SK-N-SH treated with all-trans-retinoic acid at 6 μM for 48 hours (cell line): ENCODE measurements around the gene FOXP4.

ENCODE experiments used
- ATAC-seq: fragments of 200-7000 bp; cut with Tn5 transposase; 3 replicates; pipeline ENCODE4 v1.9.1; 2020; ENCODE audit warnings: mild to moderate bottlenecking, moderate library complexity
- ARNTL ChIP-seq: fragments of 450-650 bp; formaldehyde crosslinking; IDR thresholded peaks from 2 replicates; pipeline ENCODE4 v1.5.0; 2020; ENCODE audit warnings: low read depth, mild to moderate bottlenecking, moderate library complexity, borderline replicate concordance
- BACH2 ChIP-seq: fragments of 250-450 bp; sonication (Bioruptor Pico); IDR thresholded peaks from 2 replicates; pipeline ENCODE4 v1.9.0; 2021; ENCODE audit warnings: mild to moderate bottlenecking, borderline replicate concordance
- CREB5 ChIP-seq: fragments of 250-450 bp; sonication (Bioruptor Pico); IDR thresholded peaks from 2 replicates; pipeline ENCODE4 v1.5.1; 2020; ENCODE audit warnings: low read depth, mild to moderate bottlenecking, moderate library complexity
- CSDC2 ChIP-seq: fragments of 250-450 bp; sonication (Bioruptor Pico); IDR thresholded peaks from 2 replicates; pipeline ENCODE4 v1.5.0; 2020; ENCODE audit warnings: mild to moderate bottlenecking, moderate library complexity
- CSRNP3 ChIP-seq: fragments of 250-450 bp; sonication (Bioruptor Pico); IDR thresholded peaks from 2 replicates; pipeline ENCODE4 v1.5.1; 2021; ENCODE audit warnings: mild to moderate bottlenecking, moderate library complexity
- ESRRG ChIP-seq: fragments of 250-450 bp; sonication (Bioruptor Pico); IDR thresholded peaks from 2 replicates; pipeline ENCODE4 v1.6.1; 2021; ENCODE audit warnings: mild to moderate bottlenecking
- GLIS3 ChIP-seq: fragments of 250-450 bp; sonication (Bioruptor Pico); IDR thresholded peaks from 2 replicates; pipeline ENCODE4 v1.5.0; 2020; ENCODE audit warnings: mild to moderate bottlenecking, moderate library complexity
- ISL1 ChIP-seq: fragments of 250-450 bp; sonication (Bioruptor Pico); IDR thresholded peaks from 2 replicates; pipeline ENCODE4 v2.1.2; 2022; ENCODE audit warnings: mild to moderate bottlenecking, moderate library complexity
- OSR1 ChIP-seq: fragments of 250-450 bp; sonication (Bioruptor Pico); IDR thresholded peaks from 2 replicates; pipeline ENCODE4 v1.8.0; 2022; ENCODE audit warnings: moderate library complexity, mild to moderate bottlenecking, inconsistent platforms
- PATZ1 ChIP-seq: fragments of 250-450 bp; sonication (Bioruptor Pico); IDR thresholded peaks from 2 replicates; pipeline ENCODE4 v1.8.0; 2020; ENCODE audit warnings: mild to moderate bottlenecking, moderate library complexity, borderline replicate concordance
- POU6F1 ChIP-seq: fragments of 250-450 bp; sonication (Bioruptor Pico); IDR thresholded peaks from 2 replicates; pipeline ENCODE4 v1.8.0; 2021; ENCODE audit warnings: low read depth, mild to moderate bottlenecking, moderate library complexity, borderline replicate concordance
- PPARA ChIP-seq: fragments of 250-450 bp; sonication (Bioruptor Pico); IDR thresholded peaks from 2 replicates; pipeline ENCODE4 v1.5.0; 2020; ENCODE audit warnings: mild to moderate bottlenecking, borderline replicate concordance
- RARB ChIP-seq: fragments of 250-450 bp; sonication (Bioruptor Pico); IDR thresholded peaks from 2 replicates; pipeline ENCODE4 v1.8.0; 2021; ENCODE audit warnings: mild to moderate bottlenecking, moderate library complexity
- SNAI2 ChIP-seq: fragments of 250-450 bp; sonication (Bioruptor Pico); IDR thresholded peaks from 2 replicates; pipeline ENCODE4 v1.5.0; 2020; ENCODE audit warnings: mild to moderate bottlenecking, moderate library complexity
- TCF4 ChIP-seq: fragments of 250-450 bp; sonication (Bioruptor Pico); IDR thresholded peaks from 2 replicates; pipeline ENCODE4 v1.8.0; 2021; ENCODE audit warnings: mild to moderate bottlenecking, moderate library complexity, borderline replicate concordance
- TOX ChIP-seq: fragments of 250-450 bp; sonication (Bioruptor Pico); IDR thresholded peaks from 2 replicates; pipeline ENCODE4 v1.8.0; 2021; ENCODE audit warnings: mild to moderate bottlenecking, moderate library complexity, borderline replicate concordance
- ZC3H10 ChIP-seq: fragments of 250-450 bp; sonication (Bioruptor Pico); IDR thresholded peaks from 2 replicates; pipeline ENCODE4 v1.5.1; 2021; ENCODE audit warnings: mild to moderate bottlenecking, moderate library complexity
- ZFP3 ChIP-seq: fragments of 250-450 bp; sonication (Bioruptor Pico); IDR thresholded peaks from 2 replicates; pipeline ENCODE4 v1.5.0; 2020; ENCODE audit warnings: mild to moderate bottlenecking, moderate library complexity
- ZFP30 ChIP-seq: fragments of 450-650 bp; formaldehyde crosslinking; IDR thresholded peaks from 2 replicates; pipeline ENCODE4 v1.5.0; 2022; ENCODE audit warnings: mild to moderate bottlenecking, moderate library complexity
- ZNF565 ChIP-seq: fragments of 450-650 bp; formaldehyde crosslinking; conservative IDR thresholded peaks from 2 replicates; pipeline ENCODE4 v1.5.0; 2020; ENCODE audit warnings: low read depth, mild to moderate bottlenecking, moderate library complexity
- ZNF70 ChIP-seq: fragments of 450-650 bp; formaldehyde crosslinking; IDR thresholded peaks from 2 replicates; pipeline ENCODE4 v1.5.0; 2020; ENCODE audit warnings: mild to moderate bottlenecking, moderate library complexity
- ZNF8 ChIP-seq: fragments of 450-650 bp; formaldehyde crosslinking; IDR thresholded peaks from 2 replicates; pipeline ENCODE4 v1.5.0; 2020; ENCODE audit warnings: mild to moderate bottlenecking, moderate library complexity
- TF ChIP-seq, protein P1 (sequence below): fragments of 250-450 bp; sonication (Bioruptor Pico); IDR thresholded peaks from 2 replicates; pipeline ENCODE4 v1.5.0; 2020; ENCODE audit warnings: mild to moderate bottlenecking, moderate library complexity

FOXP4 gene

DNA sequence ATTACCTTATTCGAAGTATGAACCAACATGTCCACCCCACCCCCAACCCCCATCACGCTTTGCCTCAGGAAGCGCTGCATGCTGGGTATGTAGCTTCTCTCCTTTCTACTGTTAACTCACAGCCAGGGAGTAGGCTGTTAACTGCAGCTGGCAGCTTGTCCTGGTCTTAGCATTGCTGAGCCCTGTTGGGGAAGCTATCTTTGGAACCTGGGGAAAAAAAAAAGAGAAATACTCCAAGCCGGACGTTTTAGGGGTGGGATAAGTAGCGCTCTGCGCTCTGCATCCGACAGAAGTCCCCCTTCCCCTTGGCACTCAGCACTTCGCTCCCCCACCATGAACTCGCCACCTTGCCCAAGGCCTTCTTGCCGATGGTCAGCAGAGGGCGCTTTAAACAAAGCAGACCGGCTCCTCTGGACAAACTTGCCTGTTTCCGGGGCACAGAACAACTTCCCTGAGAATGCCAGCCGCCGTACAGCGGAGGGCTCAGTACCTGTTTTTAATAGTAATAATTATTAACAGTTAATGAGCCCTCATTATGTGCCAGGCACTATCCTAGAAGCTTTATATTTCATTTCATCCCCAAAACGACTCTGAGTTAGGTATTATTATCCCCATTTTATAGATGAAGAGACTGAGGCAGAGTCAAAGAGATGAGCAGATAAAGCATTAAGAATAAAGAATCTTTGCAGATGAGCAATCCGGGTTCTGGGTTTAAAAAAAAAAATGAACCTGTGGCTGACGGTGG lies 56.9 kb downstream of the FOXP4 start:
- ATAC-seq, result peak; percentile 92
- TF ChIP-seq GLIS3 (CRISPR knock-in tag) (no peak), ZNF70 (CRISPR knock-in tag) (no peak), RARB (no peak), ZFP3 (CRISPR knock-in tag) (no peak), SNAI2 (CRISPR knock-in tag) (no peak), ARNTL (no peak), CSRNP3 (CRISPR knock-in tag) (no peak), CSDC2 (no peak), ESRRG (no peak)
- TF ChIP-seq, all 23 proteins: peak for 0

DNA sequence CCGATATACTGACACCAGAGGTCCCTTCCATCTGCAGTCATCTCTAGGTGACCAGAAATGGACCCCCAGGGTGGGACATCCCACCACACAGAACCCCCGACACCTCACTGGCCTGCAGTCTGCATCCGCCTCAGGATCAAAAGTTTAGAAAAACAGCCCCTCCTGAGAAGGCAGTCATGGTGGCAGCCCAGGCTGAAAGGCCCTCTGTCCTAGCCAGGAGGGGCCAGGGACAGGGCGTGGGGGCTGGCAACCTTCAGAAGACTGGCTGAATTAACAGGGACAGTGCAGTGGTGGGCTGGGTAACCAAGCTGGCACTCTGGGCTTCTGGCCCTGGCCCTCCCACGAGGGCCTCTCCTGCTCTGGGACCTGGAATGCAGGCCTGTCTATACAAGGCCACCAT lies 57.8 kb downstream of the FOXP4 start:
- no peak for TF ChIP-seq ZFP30 (CRISPR knock-in tag)
- no peak for TF ChIP-seq POU6F1 (CRISPR knock-in tag)
- TF ChIP-seq SNAI2 (CRISPR knock-in tag), result no peak
- no peak for TF ChIP-seq RARB
- no peak for TF ChIP-seq PATZ1 (CRISPR knock-in tag)
- TF ChIP-seq TCF4 (CRISPR knock-in tag), result no peak
- no peak for ATAC-seq

DNA sequence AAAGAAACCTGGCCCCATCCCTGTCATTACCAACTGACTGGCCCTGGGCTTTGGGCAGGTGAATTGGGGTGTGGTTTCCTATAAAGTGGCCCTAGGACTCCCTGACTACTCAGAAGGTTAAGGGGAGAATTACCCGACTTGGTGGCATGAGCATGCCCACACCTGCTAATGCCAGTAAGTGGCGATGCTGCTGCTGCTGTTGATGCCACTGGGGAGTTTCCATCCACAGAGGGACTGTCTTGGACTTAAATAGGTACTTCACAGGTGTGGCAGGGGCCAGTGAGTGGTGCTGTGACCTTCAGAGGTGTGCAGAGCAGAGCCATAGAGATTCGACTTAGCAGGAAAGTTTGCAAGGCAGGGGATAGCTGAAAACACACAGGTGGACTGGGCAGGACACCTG lies 59.5 kb downstream of the FOXP4 start:
- no peak for ATAC-seq
- no peak for TF ChIP-seq ARNTL
- no peak for TF ChIP-seq ZFP30 (CRISPR knock-in tag)
- TF ChIP-seq GLIS3 (CRISPR knock-in tag), result no peak
- no peak for TF ChIP-seq TOX (CRISPR knock-in tag)
- no peak for TF ChIP-seq CSDC2
- TF ChIP-seq CSRNP3 (CRISPR knock-in tag), result no peak
- no peak for TF ChIP-seq CREB5
- TF ChIP-seq TCF4 (CRISPR knock-in tag), result no peak
- TF ChIP-seq ZC3H10 (CRISPR knock-in tag), result no peak
- TF ChIP-seq ZNF565 (CRISPR knock-in tag), result no peak
- TF ChIP-seq SNAI2 (CRISPR knock-in tag), result no peak
- TF ChIP-seq OSR1 (CRISPR knock-in tag), result no peak
- TF ChIP-seq ZNF8 (CRISPR knock-in tag), result no peak
- TF ChIP-seq BACH2 (CRISPR knock-in tag), result no peak
- TF ChIP-seq RARB, result no peak
- TF ChIP-seq PATZ1 (CRISPR knock-in tag), result no peak
- TF ChIP-seq, protein P1, sequence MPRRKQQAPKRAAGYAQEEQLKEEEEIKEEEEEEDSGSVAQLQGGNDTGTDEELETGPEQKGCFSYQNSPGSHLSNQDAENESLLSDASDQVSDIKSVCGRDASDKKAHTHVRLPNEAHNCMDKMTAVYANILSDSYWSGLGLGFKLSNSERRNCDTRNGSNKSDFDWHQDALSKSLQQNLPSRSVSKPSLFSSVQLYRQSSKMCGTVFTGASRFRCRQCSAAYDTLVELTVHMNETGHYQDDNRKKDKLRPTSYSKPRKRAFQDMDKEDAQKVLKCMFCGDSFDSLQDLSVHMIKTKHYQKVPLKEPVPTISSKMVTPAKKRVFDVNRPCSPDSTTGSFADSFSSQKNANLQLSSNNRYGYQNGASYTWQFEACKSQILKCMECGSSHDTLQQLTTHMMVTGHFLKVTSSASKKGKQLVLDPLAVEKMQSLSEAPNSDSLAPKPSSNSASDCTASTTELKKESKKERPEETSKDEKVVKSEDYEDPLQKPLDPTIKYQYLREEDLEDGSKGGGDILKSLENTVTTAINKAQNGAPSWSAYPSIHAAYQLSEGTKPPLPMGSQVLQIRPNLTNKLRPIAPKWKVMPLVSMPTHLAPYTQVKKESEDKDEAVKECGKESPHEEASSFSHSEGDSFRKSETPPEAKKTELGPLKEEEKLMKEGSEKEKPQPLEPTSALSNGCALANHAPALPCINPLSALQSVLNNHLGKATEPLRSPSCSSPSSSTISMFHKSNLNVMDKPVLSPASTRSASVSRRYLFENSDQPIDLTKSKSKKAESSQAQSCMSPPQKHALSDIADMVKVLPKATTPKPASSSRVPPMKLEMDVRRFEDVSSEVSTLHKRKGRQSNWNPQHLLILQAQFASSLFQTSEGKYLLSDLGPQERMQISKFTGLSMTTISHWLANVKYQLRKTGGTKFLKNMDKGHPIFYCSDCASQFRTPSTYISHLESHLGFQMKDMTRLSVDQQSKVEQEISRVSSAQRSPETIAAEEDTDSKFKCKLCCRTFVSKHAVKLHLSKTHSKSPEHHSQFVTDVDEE (CRISPR knock-in tag), result no peak
- TF ChIP-seq POU6F1 (CRISPR knock-in tag), result no peak
- no peak for TF ChIP-seq PPARA
- no peak for TF ChIP-seq ISL1 (CRISPR knock-in tag)
